HG03039 (cell line): ENCODE data around the gene AMOTL2.

Experiments used
- ATAC-seq: cut with Tn5 transposase; IDR thresholded peaks from one replicate; pipeline ENCODE4 v1.9.1; 2021; ENCODE audit warnings: mild to moderate bottlenecking, moderate library complexity; ENCODE audit not compliant: unreplicated experiment

The AMOTL2 gene

GRCh38 chr3:134353831-134354611, 20.2 kb downstream of the AMOTL2 start:
- ATAC-seq = no peak

- no peak for ATAC-seq
Observed at GRCh38 chr3:134353171-134353825, 20.9 kb downstream of the AMOTL2 start.

GRCh38 chr3:134352031-134352671, 22.1 kb downstream of the AMOTL2 start:
- no peak for ATAC-seq

GRCh38 chr3:134351427-134351826, 22.8 kb downstream of the AMOTL2 start:
- no peak for ATAC-seq

GRCh38 chr3:134350861-134351311, 23.4 kb downstream of the AMOTL2 start:
- ATAC-seq = no peak

- ATAC-seq = no peak
Observed at GRCh38 chr3:134350266-134350665, 24.0 kb downstream of the AMOTL2 start.

- no peak for ATAC-seq
Observed at GRCh38 chr3:134348524-134348923, 25.7 kb downstream of the AMOTL2 start.

GRCh38 chr3:134347551-134347950, 26.7 kb downstream of the AMOTL2 start:
- ATAC-seq = no peak

GRCh38 chr3:134346744-134347143, 27.5 kb downstream of the AMOTL2 start:
- no peak for ATAC-seq

GRCh38 chr3:134345202-134345601, 29.0 kb downstream of the AMOTL2 start:
- ATAC-seq = no peak

- no peak for ATAC-seq
Observed at GRCh38 chr3:134344560-134344959, 29.7 kb downstream of the AMOTL2 start.

- no peak for ATAC-seq
Observed at GRCh38 chr3:134342259-134342658, 32.0 kb downstream of the AMOTL2 start.

- no peak for ATAC-seq
Observed at GRCh38 chr3:134341389-134341788, 32.9 kb downstream of the AMOTL2 start.

- ATAC-seq = no peak
Observed at GRCh38 chr3:134340982-134341365, 33.3 kb downstream of the AMOTL2 start.

- no peak for ATAC-seq
Observed at GRCh38 chr3:134340362-134340981, 33.8 kb downstream of the AMOTL2 start.

GRCh38 chr3:134339913-134340312, 34.3 kb downstream of the AMOTL2 start:
- no peak for ATAC-seq

- no peak for ATAC-seq
Observed at GRCh38 chr3:134339331-134339730, 34.9 kb downstream of the AMOTL2 start.

- no peak for ATAC-seq
Observed at GRCh38 chr3:134338516-134339261, 35.6 kb downstream of the AMOTL2 start.

GRCh38 chr3:134338201-134338512, 36.1 kb downstream of the AMOTL2 start:
- no peak for ATAC-seq

GRCh38 chr3:134337511-134338200, 36.6 kb downstream of the AMOTL2 start:
- ATAC-seq = no peak
